ENCODE measurements around the gene ALMS1.

The ALMS1 gene

DNA sequence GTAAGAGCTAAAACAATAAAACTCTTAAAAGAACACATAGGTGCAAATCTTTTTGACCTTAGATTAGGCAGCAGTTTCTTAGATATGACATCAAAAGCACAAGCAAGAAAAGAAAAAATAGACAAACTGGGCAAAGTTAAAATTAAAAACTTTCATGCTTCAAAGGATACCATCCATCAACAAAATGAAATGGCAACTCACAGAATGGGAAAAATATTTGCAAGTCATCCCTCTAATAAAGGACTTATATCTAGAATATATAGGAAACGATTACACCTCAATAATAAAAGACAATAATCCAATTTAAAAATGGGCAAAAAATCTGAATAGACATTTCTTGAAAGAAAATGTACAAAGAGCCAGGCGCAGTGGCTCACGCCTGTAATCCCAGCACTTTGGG lies 29.5 kb upstream of the ALMS1 start:
- no peak for DNase-seq (ENCODE audit: low spot score)
- no peak overlapping the region for H3K27ac ChIP-seq
- TF ChIP-seq CTCF (conservative IDR thresholded peaks at IDR 0.05; ENCODE audit: low read depth): no peak
- ChIA-PET CTCF (interaction anchor here (0.6 kb wide), 1 partner anchor 1240 kb away, joined by 3 read pairs; no protein-coding TSS in a partner anchor), POLR2A (ENCODE audit: low non-redundant PET) (no interaction called here)

- ChIA-PET POLR2A (ENCODE audit: low non-redundant PET) (no interaction called here), CTCF (interaction anchor here (0.6 to 1.0 kb wide), 7 partner anchors 14 to 471 kb away, joined by 3 to 6 read pairs (median 3); no protein-coding TSS in a partner anchor)
- no peak overlapping the region for H3K27ac ChIP-seq
Measured at GRCh38 chr2:73359915-73360697, 25.5 kb upstream of the ALMS1 start.

DNA sequence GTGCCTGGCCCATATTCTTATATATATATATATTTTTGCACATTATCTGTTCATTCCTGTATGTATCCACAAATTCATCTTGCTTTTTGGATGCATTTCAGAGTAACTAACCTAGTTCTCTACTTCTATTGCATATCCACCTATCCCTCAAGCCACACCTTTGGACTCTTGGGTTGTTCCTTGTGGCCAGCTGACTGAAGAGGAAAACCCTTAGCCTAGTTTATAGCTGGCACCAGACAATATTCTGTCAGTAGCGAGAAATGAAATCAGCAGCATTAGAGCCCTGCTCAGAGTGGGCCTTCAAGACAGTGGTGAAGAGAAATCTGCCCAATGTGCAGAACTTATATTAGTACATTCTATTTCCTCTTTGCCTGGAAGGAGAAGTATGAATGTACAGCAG lies 19.6 kb upstream of the ALMS1 start:
- POLR2A ChIA-PET (ENCODE audit: low non-redundant PET): no interaction called here
- no peak for TF ChIP-seq CTCF (conservative IDR thresholded peaks at IDR 0.05; ENCODE audit: low read depth)
- DNase-seq (ENCODE audit: low spot score): no peak
- CTCF ChIA-PET: interaction anchor here (0.5 to 0.6 kb wide), 2 partner anchors 416 to 577 kb away, joined by 3 read pairs; no protein-coding TSS in a partner anchor
- H3K27ac ChIP-seq: no peak overlapping the region

More at GRCh38 chr2:73359915-73360697, 25.5 kb upstream of the ALMS1 start:
- TF ChIP-seq CTCF (conservative IDR thresholded peaks at IDR 0.05; ENCODE audit: low read depth): peak; percentile 19; the same call in 1 of the 2 replicates
- DNase-seq (ENCODE audit: low spot score): no peak

GRCh38 chr2:73368781-73369180 lies 16.9 kb upstream of the ALMS1 start:
- ChIA-PET POLR2A (ENCODE audit: low non-redundant PET) (interaction anchor here (0.6 kb wide), 1 partner anchor 1428 kb away, joined by 3 read pairs; no protein-coding TSS in a partner anchor), CTCF (interaction anchor here (0.6 kb wide), 1 partner anchor 19 kb away, joined by 5 read pairs; no protein-coding TSS in a partner anchor)
- no peak for TF ChIP-seq CTCF (conservative IDR thresholded peaks at IDR 0.05; ENCODE audit: low read depth)
- DNase-seq (ENCODE audit: low spot score): no peak
- H3K27ac ChIP-seq: no peak overlapping the region

- no peak overlapping the region for H3K27ac ChIP-seq
- CTCF ChIA-PET: interaction anchor here (0.8 kb wide), 1 partner anchor 66 kb away, joined by 3 read pairs; no protein-coding TSS in a partner anchor
- POLR2A ChIA-PET (ENCODE audit: low non-redundant PET): no interaction called here
- no peak for TF ChIP-seq CTCF (conservative IDR thresholded peaks at IDR 0.05; ENCODE audit: low read depth)
- DNase-seq (ENCODE audit: low spot score): no peak
Measured at GRCh38 chr2:73370348-73370747, 15.3 kb upstream of the ALMS1 start.

DNA sequence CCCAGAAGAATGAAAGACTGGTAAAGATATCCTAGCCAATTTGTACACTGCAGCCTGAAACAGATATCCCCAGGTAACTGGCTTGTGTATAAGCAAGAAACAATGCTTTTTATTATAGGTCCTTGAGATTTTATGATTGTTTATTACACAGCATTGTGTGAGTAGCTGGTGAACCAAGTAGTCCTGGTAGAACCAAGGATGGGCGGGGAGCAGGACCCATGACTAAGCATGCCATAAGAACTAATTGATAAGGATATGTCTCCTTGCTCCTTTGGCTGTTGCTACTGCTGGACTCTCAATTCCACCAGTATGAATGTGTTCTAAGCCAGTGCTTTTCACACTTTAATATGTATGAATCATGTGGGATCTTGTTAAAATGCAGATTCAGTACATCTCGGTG lies 12.3 kb upstream of the ALMS1 start:
- H3K27ac ChIP-seq: no peak overlapping the region
- ChIA-PET CTCF (interaction anchor here (0.7 kb wide), 1 partner anchor 250 kb away, joined by 4 read pairs; no protein-coding TSS in a partner anchor), POLR2A (ENCODE audit: low non-redundant PET) (no interaction called here)
- no peak for TF ChIP-seq CTCF (conservative IDR thresholded peaks at IDR 0.05; ENCODE audit: low read depth)
- no peak for DNase-seq (ENCODE audit: low spot score)
